WTC11 (cell line): Measurements from ENCODE around the gene GPR34. TPM values are rescaled to one million over a fixed set of nuclear protein-coding genes. Genes with fewer than 3 reads are reported as not detected.

ENCODE experiments used
- ATAC-seq: fragments of 200-7000 bp; cut with Tn5 transposase; 2 replicates; pipeline ENCODE4 v1.10.0; 2021; ENCODE audit warnings: mild to moderate bottlenecking, moderate library complexity
- CTCF ChIA-PET: fragments of 300-600 bp; sonication (Branson Sonifier 250); formaldehyde crosslinking; loops from one replicate; lab custom pipeline; 2021; ENCODE audit warnings: antibody characterized with exemption; lab: Charles Lee
- POLR2A ChIA-PET: fragments of 350-600 bp; sonication (Branson Sonifier 250); formaldehyde crosslinking; loops from one replicate; lab custom pipeline; 2021; ENCODE audit warnings: antibody characterized with exemption; lab: Charles Lee
- DNase-seq: peaks from one replicate; pipeline ENCODE4 v3.0.0; 2021; ENCODE audit warnings: low spot score
- H3K27ac Mint-ChIP-seq: 2 replicates; pipeline ENCODE4 v1.8.0; 2021; ENCODE audit warnings: mixed read lengths
- H3K27me3 Mint-ChIP-seq: 2 replicates; pipeline ENCODE4 v1.8.0; 2021; ENCODE audit warnings: low read depth, mild to moderate bottlenecking, moderate library complexity, mixed read lengths
- H3K36me3 Mint-ChIP-seq: 2 replicates; pipeline ENCODE4 v1.8.0; 2021; ENCODE audit warnings: mixed read lengths
- H3K4me1 Mint-ChIP-seq: 2 replicates; pipeline ENCODE4 v1.8.0; 2022; ENCODE audit warnings: mixed read lengths
- H3K4me3 Mint-ChIP-seq: 2 replicates; pipeline ENCODE4 v1.8.0; 2021; ENCODE audit warnings: mild to moderate bottlenecking, moderate library complexity, mixed read lengths
- H3K9me3 Mint-ChIP-seq: 2 replicates; pipeline ENCODE4 v1.8.0; 2021; ENCODE audit warnings: mixed read lengths
- ARID4B ChIP-seq: sonication (generic); formaldehyde crosslinking; IDR thresholded peaks from 2 replicates; pipeline ENCODE4 v1.8.0; 2023; ENCODE audit warnings: missing genetic modification reagents, mild to moderate bottlenecking, borderline replicate concordance
- ATF6 ChIP-seq: sonication (generic); formaldehyde crosslinking; IDR thresholded peaks from 2 replicates; pipeline ENCODE4 v1.8.1; 2023; ENCODE audit warnings: mild to moderate bottlenecking, missing genetic modification reagents
- CREB1 ChIP-seq: sonication (generic); formaldehyde crosslinking; IDR thresholded peaks from 2 replicates; pipeline ENCODE4 v1.8.0; 2023; ENCODE audit warnings: mild to moderate bottlenecking, missing genetic modification reagents
- E2F5 ChIP-seq: sonication (generic); formaldehyde crosslinking; IDR thresholded peaks from 2 replicates; pipeline ENCODE4 v1.8.1; 2022; ENCODE audit warnings: mild to moderate bottlenecking, moderate library complexity, missing genetic modification reagents
- ELF4 ChIP-seq: sonication (generic); formaldehyde crosslinking; IDR thresholded peaks from 2 replicates; pipeline ENCODE4 v1.8.1; 2022; ENCODE audit warnings: low read depth, mild to moderate bottlenecking, moderate library complexity, missing genetic modification reagents
- EMX1 ChIP-seq: fragments of 250-450 bp; sonication (Bioruptor Pico); IDR thresholded peaks from 2 replicates; pipeline ENCODE4 v1.8.0; 2021; ENCODE audit warnings: mild to moderate bottlenecking
- FOXJ3 ChIP-seq: sonication (generic); formaldehyde crosslinking; IDR thresholded peaks from 2 replicates; pipeline ENCODE4 v1.9.0; 2021; ENCODE audit warnings: missing genetic modification reagents, mild to moderate bottlenecking, borderline replicate concordance
- FOXK1 ChIP-seq: sonication (generic); formaldehyde crosslinking; IDR thresholded peaks from 2 replicates; pipeline ENCODE4 v1.8.0; 2022; ENCODE audit warnings: mild to moderate bottlenecking, moderate library complexity, missing genetic modification reagents
- FOXP4 ChIP-seq: sonication (generic); formaldehyde crosslinking; IDR thresholded peaks from 2 replicates; pipeline ENCODE4 v1.8.0; 2022; ENCODE audit warnings: mild to moderate bottlenecking, missing genetic modification reagents
- GTF2I ChIP-seq: fragments of 250-450 bp; sonication (Bioruptor Pico); conservative IDR thresholded peaks from 2 replicates; pipeline ENCODE4 v1.4.0; 2021; ENCODE audit warnings: mild to moderate bottlenecking
- IRF2 ChIP-seq: sonication (generic); formaldehyde crosslinking; IDR thresholded peaks from 2 replicates; pipeline ENCODE4 v1.8.0; 2022; ENCODE audit warnings: low read depth, missing genetic modification reagents, borderline replicate concordance
- MLX ChIP-seq: sonication (generic); formaldehyde crosslinking; IDR thresholded peaks from 2 replicates; pipeline ENCODE4 v1.8.1; 2023; ENCODE audit warnings: mild to moderate bottlenecking, missing genetic modification reagents, moderate library complexity
- MXD4 ChIP-seq: fragments of 250-450 bp; sonication (Bioruptor Pico); IDR thresholded peaks from 2 replicates; pipeline ENCODE4 v1.8.0; 2021; ENCODE audit warnings: mild to moderate bottlenecking, moderate library complexity, borderline replicate concordance
- MYBL2 ChIP-seq: sonication (generic); formaldehyde crosslinking; IDR thresholded peaks from 2 replicates; pipeline ENCODE4 v1.8.1; 2023; ENCODE audit warnings: mild to moderate bottlenecking, moderate library complexity, missing genetic modification reagents
- PRRX2 ChIP-seq: fragments of 250-450 bp; sonication (Bioruptor Pico); IDR thresholded peaks from 2 replicates; pipeline ENCODE4 v1.8.0; 2021; ENCODE audit warnings: mild to moderate bottlenecking
- SP1 ChIP-seq: sonication (generic); formaldehyde crosslinking; conservative IDR thresholded peaks from 2 replicates; pipeline ENCODE4 v1.8.1; 2022; ENCODE audit warnings: missing genetic modification reagents
- TEAD4 ChIP-seq: sonication (generic); formaldehyde crosslinking; IDR thresholded peaks from 2 replicates; pipeline ENCODE4 v1.8.0; 2022; ENCODE audit warnings: mild to moderate bottlenecking, missing genetic modification reagents
- ZBTB21 ChIP-seq: sonication (generic); formaldehyde crosslinking; IDR thresholded peaks from 2 replicates; pipeline ENCODE4 v1.8.1; 2023; ENCODE audit warnings: mild to moderate bottlenecking, missing genetic modification reagents, borderline replicate concordance
- ZMAT4 ChIP-seq: fragments of 250-450 bp; sonication (Bioruptor Pico); IDR thresholded peaks from 2 replicates; pipeline ENCODE4 v1.9.0; 2021; ENCODE audit warnings: mild to moderate bottlenecking
- ZNF281 ChIP-seq: sonication (generic); formaldehyde crosslinking; IDR thresholded peaks from 2 replicates; pipeline ENCODE4 v1.8.0; 2023; ENCODE audit warnings: mild to moderate bottlenecking, missing genetic modification reagents
- ZNF317 ChIP-seq: sonication (generic); formaldehyde crosslinking; IDR thresholded peaks from 2 replicates; pipeline ENCODE4 v1.8.1; 2023; ENCODE audit warnings: low read depth, mild to moderate bottlenecking, moderate library complexity, missing genetic modification reagents, borderline replicate concordance
- ZNF396 ChIP-seq: fragments of 250-450 bp; sonication (Bioruptor Pico); IDR thresholded peaks from 2 replicates; pipeline ENCODE4 v1.8.0; 2021; ENCODE audit warnings: mild to moderate bottlenecking, moderate library complexity, borderline replicate concordance
- ZNF416 ChIP-seq: fragments of 250-450 bp; sonication (Bioruptor Pico); IDR thresholded peaks from 2 replicates; pipeline ENCODE4 v1.9.0; 2021; ENCODE audit warnings: mild to moderate bottlenecking, inconsistent platforms
- ZNF671 ChIP-seq: fragments of 250-450 bp; sonication (Bioruptor Pico); IDR thresholded peaks from 2 replicates; pipeline ENCODE4 v1.8.0; 2021; ENCODE audit warnings: mild to moderate bottlenecking
- total RNA-seq: library from RNA; stranded (reverse); gene quantifications from 3 replicates; pipeline ENCODE4 v1.2.3, GENCODE V29; 2021

The GPR34 gene
- total RNA-seq, 1 experiment from 2014 or later: not detected

GRCh38 chrX:41688156-41688555, 617 bp upstream of the GPR34 start:
- H3K27me3 Mint-ChIP-seq: no peaks in the 10 kb centered on the region
- ATAC-seq: no peak
- DNase-seq: no peak
- H3K36me3 Mint-ChIP-seq: peaks cover 2% of the 10 kb centered on the region; the same call in 1 of the 2 replicates
- POLR2A ChIA-PET: no interaction called here
- CTCF ChIA-PET: no interaction called here
- H3K9me3 Mint-ChIP-seq: no peaks in the 10 kb centered on the region
- no peak overlapping the region for H3K27ac Mint-ChIP-seq
- TF ChIP-seq ZNF671 (CRISPR knock-in tag): no peak
- no peak for TF ChIP-seq ZNF281 (CRISPR knock-in tag)
- no peak for TF ChIP-seq ZMAT4 (CRISPR knock-in tag)
- TF ChIP-seq TEAD4 (CRISPR knock-in tag): no peak
- no peak for TF ChIP-seq E2F5 (CRISPR knock-in tag)
- no peak for TF ChIP-seq MXD4 (CRISPR knock-in tag)
- TF ChIP-seq FOXK1 (CRISPR knock-in tag): no peak
- no peak for TF ChIP-seq ZBTB21
- no peak for TF ChIP-seq CREB1 (CRISPR knock-in tag)
- no peak for TF ChIP-seq ZNF396 (CRISPR knock-in tag)
- no peaks in the 10 kb centered on the region for H3K4me1 Mint-ChIP-seq
- H3K4me3 Mint-ChIP-seq: no peak overlapping the region

- ChIA-PET POLR2A (no interaction called here), CTCF (no interaction called here)
- H3K27ac Mint-ChIP-seq: no peak overlapping the region
- no peak for DNase-seq
- ATAC-seq: no peak
- H3K4me1 Mint-ChIP-seq: no peaks in the 10 kb centered on the region
- H3K4me3 Mint-ChIP-seq: no peak overlapping the region
- H3K36me3 Mint-ChIP-seq: peaks cover 2% of the 10 kb centered on the region; the same call in 1 of the 2 replicates
- no peaks in the 10 kb centered on the region for H3K9me3 Mint-ChIP-seq
- H3K27me3 Mint-ChIP-seq: no peaks in the 10 kb centered on the region
- TF ChIP-seq ATF6: no peak
- no peak for TF ChIP-seq MLX
- TF ChIP-seq MYBL2 (CRISPR knock-in tag): no peak
- TF ChIP-seq FOXJ3: no peak
- no peak for TF ChIP-seq ARID4B (CRISPR knock-in tag)
- TF ChIP-seq EMX1 (CRISPR knock-in tag): no peak
- TF ChIP-seq ELF4 (CRISPR knock-in tag): no peak
- no peak for TF ChIP-seq ZNF416 (CRISPR knock-in tag)
- TF ChIP-seq IRF2 (CRISPR knock-in tag): no peak
- TF ChIP-seq SP1 (CRISPR knock-in tag): no peak
- no peak for TF ChIP-seq GTF2I (CRISPR knock-in tag)
- no peak for TF ChIP-seq FOXP4 (CRISPR knock-in tag)
- TF ChIP-seq PRRX2 (CRISPR knock-in tag): no peak
- no peak for TF ChIP-seq ZNF317 (CRISPR knock-in tag)
Observed at GRCh38 chrX:41689711-41690110, 938 bp downstream of the GPR34 start.
